HCT116 (cell line): Measurements from ENCODE around the gene LPCAT2. TPM values are rescaled to one million over a fixed set of nuclear protein-coding genes. Genes with fewer than 3 reads are reported as not detected.

Experiments
- ATAC-seq: fragments of 200-7000 bp; cut with Tn5 transposase; 2 replicates; pipeline ENCODE4 v1.9.1; 2020; ENCODE audit warnings: mild to moderate bottlenecking, moderate library complexity
- BruUV-seq: library from RNA; stranded (reverse); fragments of 400-500 nt; replicated peaks from 2 replicates; lab custom pipeline; 2021; lab: Mats Ljungman, UMichigan
- CTCF ChIA-PET: fragments of 300-600 bp; sonication (Branson Sonifier 250); formaldehyde crosslinking; loops from one replicate; lab custom pipeline; 2021; ENCODE audit warnings: antibody characterized with exemption; lab: Charles Lee
- POLR2A ChIA-PET: fragments of 300-600, 350-600 bp; sonication (Branson Sonifier 250); formaldehyde crosslinking; loops from one replicate; lab custom pipeline; 2021; ENCODE audit warnings: antibody characterized with exemption; lab: Charles Lee
- RAD21 ChIA-PET, 2 experiments: fragments of 300-600 bp; sonication (Branson Sonifier 250); formaldehyde crosslinking; loops; one replicate each; lab custom pipeline; 2023; ENCODE audit warnings: low total read pairs in 2 of 2; ENCODE audit not compliant: uncharacterized antibody in 2 of 2, unreplicated experiment in 2 of 2, low non-redundant PET in 1 of 2; lab: Charles Lee
- DNase-seq: peaks from one replicate; pipeline ENCODE4 v3.0.0-alpha.2; 2010; ENCODE audit warnings: low read depth, low spot score
- H2AFZ ChIP-seq: fragments of 200-600 bp; shearing (Covaris generic), sonication (generic); 2 replicates; pipeline ENCODE4 v1.6.1; 2017; ENCODE audit warnings: low read depth, mixed run types, mixed read lengths, antibody characterized with exemption, low read length; ENCODE audit not compliant: poor library complexity, severe bottlenecking
- H3K27ac ChIP-seq: 2 replicates; pipeline ENCODE4 v1.5.1; 2012; ENCODE audit warnings: low read depth, low read length
- H3K27me3 ChIP-seq: fragments of 200-600 bp; sonication (generic); 2 replicates; pipeline ENCODE4 v1.6.1; 2016; ENCODE audit warnings: mixed run types, low read length, mixed read lengths; ENCODE audit not compliant: insufficient read depth
- H3K36me3 ChIP-seq, 2 experiments: fragments of 200-500 bp in 1 of 2; fragments of 200-600 bp in 1 of 2; sonication (Bioruptor generic) in 1 of 2; sonication (generic) in 1 of 2; 2 replicates each; pipeline versions ENCODE4 v1.5.1 to v1.6.1; 2014 to 2016; ENCODE audit warnings: low read length in 2 of 2, inconsistent platforms in 1 of 2, mixed read lengths in 1 of 2, mixed run types in 1 of 2; ENCODE audit not compliant: insufficient read depth in 2 of 2, control insufficient read depth in 1 of 2
- H3K4me1 ChIP-seq, 2 experiments: fragments of 200-600 bp in 1 of 2; sonication (generic) in 1 of 2; 2 replicates each; pipeline versions ENCODE4 v1.5.1 to v1.6.1; 2012 to 2017; ENCODE audit warnings: low read length in 2 of 2, inconsistent platforms in 1 of 2, mild to moderate bottlenecking in 1 of 2, mixed read lengths in 1 of 2, mixed run types in 1 of 2, moderate library complexity in 1 of 2; ENCODE audit not compliant: insufficient read depth in 2 of 2, control insufficient read depth in 1 of 2
- H3K4me2 ChIP-seq: fragments of 200-600 bp; sonication (generic); 2 replicates; pipeline ENCODE4 v1.6.1; 2017; ENCODE audit warnings: mixed run types, low read length, mixed read lengths
- H3K4me3 ChIP-seq, 2 experiments: fragments of 200-600 bp in 1 of 2; sonication (generic) in 1 of 2; replicated peaks in 1 of 2; 2 replicates each; pipeline ENCODE4 v1.5.1; 2011 to 2016; ENCODE audit warnings: low read length in 2 of 2, control low read depth in 1 of 2, low read depth in 1 of 2, mild to moderate bottlenecking in 1 of 2, mixed read lengths in 1 of 2, mixed run types in 1 of 2
- H3K79me2 ChIP-seq: fragments of 200-600 bp; sonication (generic); 2 replicates; pipeline ENCODE4 v1.6.1; 2017; ENCODE audit warnings: mild to moderate bottlenecking, mixed run types, low read length, moderate library complexity, mixed read lengths; ENCODE audit not compliant: insufficient read depth
- H3K9ac ChIP-seq: fragments of 200-600 bp; sonication (generic); 2 replicates; pipeline ENCODE4 v1.6.1; 2016; ENCODE audit warnings: low read length, mixed read lengths
- H3K9me2 ChIP-seq: fragments of 200-600 bp; sonication (generic), shearing (Covaris generic); 2 replicates; pipeline ENCODE4 v1.6.1; 2017; ENCODE audit warnings: mixed run types, mild to moderate bottlenecking, moderate library complexity; ENCODE audit not compliant: insufficient read depth
- H3K9me3 ChIP-seq, 2 experiments: fragments of 200-500 bp in 1 of 2; fragments of 200-600 bp in 1 of 2; sonication (Bioruptor generic) in 1 of 2; sonication (generic) in 1 of 2; 2 replicates each; pipeline ENCODE4 v1.6.1; 2014 to 2017; ENCODE audit warnings: low read length in 2 of 2, mixed read lengths in 2 of 2, inconsistent platforms in 1 of 2, low read depth in 1 of 2, mild to moderate bottlenecking in 1 of 2, mixed run types in 1 of 2, moderate library complexity in 1 of 2; ENCODE audit not compliant: control insufficient read depth in 1 of 2, insufficient read depth in 1 of 2
- H4K20me1 ChIP-seq: fragments of 200-600 bp; sonication (generic), shearing (Covaris generic); 2 replicates; pipeline ENCODE4 v1.6.1; 2017; ENCODE audit warnings: mixed run types, mild to moderate bottlenecking, moderate library complexity; ENCODE audit not compliant: insufficient read depth
- EGR1 ChIP-seq: IDR thresholded peaks from 2 replicates; pipeline ENCODE4 v1.6.1; 2012; ENCODE audit warnings: low read depth
- ELF1 ChIP-seq: IDR thresholded peaks from 2 replicates; pipeline ENCODE4 v1.6.1; 2012; ENCODE audit warnings: low read depth, borderline replicate concordance
- EZH2 ChIP-seq: fragments of 200-600 bp; sonication (generic); IDR thresholded peaks from 2 replicates; pipeline ENCODE4 v1.6.1; 2017; ENCODE audit warnings: antibody characterized with exemption, mixed run types
- EZH2phosphoT487 ChIP-seq: fragments of 200-600 bp; IDR thresholded peaks from 2 replicates; pipeline ENCODE4 v1.6.1; 2018; ENCODE audit warnings: antibody characterized with exemption, borderline replicate concordance
- FOSL1 ChIP-seq: IDR thresholded peaks from 2 replicates; pipeline ENCODE4 v1.6.1; 2012; ENCODE audit warnings: low read depth
- JUND ChIP-seq: IDR thresholded peaks from 2 replicates; pipeline ENCODE4 v1.6.1; 2012
- POLR2A ChIP-seq: IDR thresholded peaks from 2 replicates; pipeline ENCODE4 v1.7.0; 2011; ENCODE audit warnings: borderline replicate concordance; ENCODE audit not compliant: insufficient read depth, insufficient read length; ENCODE audit errors: extremely low read depth
- SP1 ChIP-seq: IDR thresholded peaks from 2 replicates; pipeline ENCODE4 v1.6.1; 2012; ENCODE audit warnings: low read depth
- SRF ChIP-seq: IDR thresholded peaks from 2 replicates; pipeline ENCODE4 v1.6.1; 2012; ENCODE audit warnings: low read depth
- TCF7L2 ChIP-seq: IDR thresholded peaks from 2 replicates; pipeline ENCODE4 v1.7.0; 2011; ENCODE audit warnings: borderline replicate concordance, inconsistent platforms; ENCODE audit not compliant: insufficient read depth, insufficient read length; ENCODE audit errors: extremely low read depth
- ZFX ChIP-seq: fragments of 450-650 bp; IDR thresholded peaks from 2 replicates; pipeline ENCODE4 v1.6.1; 2017
- ZNF274 ChIP-seq: fragments of 200-500 bp; sonication (Bioruptor generic); IDR thresholded peaks from 2 replicates; pipeline ENCODE4 v1.6.1; 2014; ENCODE audit warnings: mild to moderate bottlenecking, low read depth, low read length, inconsistent platforms
- intact Hi-C: fragments of 100-400 bp; cut with micrococcal nuclease; formaldehyde crosslinking; loops from 2 replicates; pipeline ENCODE4 v1.10.0; 2022
- total RNA-seq: library from RNA; stranded (reverse); gene quantifications from one replicate; pipeline ENCODE4 v1.2.1, GENCODE V29; 2021; ENCODE audit not compliant: unreplicated experiment
- TF ChIP-seq, protein P1 (sequence below): IDR thresholded peaks from 2 replicates; pipeline ENCODE4 v1.6.1; 2012
- TF ChIP-seq, protein P2 (sequence below), 3 experiments: fragments of 200-600 bp in 1 of 3; sonication (generic) in 1 of 3; IDR thresholded peaks in 2 of 3; conservative IDR thresholded peaks in 1 of 3; 2 replicates each; pipeline ENCODE4 v1.5.1; 2012 to 2017; ENCODE audit warnings: low read depth in 2 of 3, low read length in 2 of 3, antibody characterized with exemption in 1 of 3, borderline replicate concordance in 1 of 3, control low read depth in 1 of 3, mild to moderate bottlenecking in 1 of 3, mixed read lengths in 1 of 3, mixed run types in 1 of 3, moderate library complexity in 1 of 3; ENCODE audit not compliant: insufficient read depth in 1 of 3
- TF ChIP-seq, protein P3 (sequence below): IDR thresholded peaks from 2 replicates; pipeline ENCODE4 v1.6.1; 2012; ENCODE audit warnings: low read depth

LPCAT2 gene
- total RNA-seq, 1 experiment from 2014 or later: 13.1 TPM

DNA sequence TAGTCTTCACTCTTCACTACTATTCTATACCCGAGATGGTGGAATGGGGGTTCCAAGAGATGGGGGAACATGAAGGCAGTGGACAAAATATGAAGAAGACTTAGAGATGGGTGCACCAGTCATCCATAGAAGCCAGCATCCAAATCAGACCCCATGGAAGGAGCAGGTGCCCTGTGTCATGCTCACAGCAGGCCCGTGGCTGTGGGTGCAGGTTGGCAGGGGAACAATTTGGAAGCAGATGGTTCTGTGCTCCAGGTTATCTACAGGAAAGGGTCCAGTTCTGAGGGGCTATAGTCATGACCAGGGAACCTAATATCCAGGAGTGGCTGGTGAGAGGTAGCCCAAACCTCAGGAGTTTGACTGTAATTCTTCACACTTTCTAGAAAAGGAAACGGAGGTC, 9.6 kb upstream of the LPCAT2 start:
- Histone ChIP-seq H3K4me3 (no peak overlapping the region), H3K27ac (no peak overlapping the region), H3K9me2 (no peaks in the 10 kb centered on the region), H3K36me3 (no peaks in the 10 kb centered on the region), H3K79me2 (no peaks in the 10 kb centered on the region), H3K9ac (no peak overlapping the region)
- POLR2A ChIA-PET: no interaction called here
- no peak for TF ChIP-seq EZH2
- no peak for TF ChIP-seq TCF7L2
- TF ChIP-seq EGR1: no peak
- TF ChIP-seq, protein P1, sequence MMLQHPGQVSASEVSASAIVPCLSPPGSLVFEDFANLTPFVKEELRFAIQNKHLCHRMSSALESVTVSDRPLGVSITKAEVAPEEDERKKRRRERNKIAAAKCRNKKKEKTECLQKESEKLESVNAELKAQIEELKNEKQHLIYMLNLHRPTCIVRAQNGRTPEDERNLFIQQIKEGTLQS: no peak
- TF ChIP-seq, all 23 proteins: peak for 0
- H3K4me1 ChIP-seq: peaks cover 27 to 45% of the 10 kb centered on the region in 2 experiments
- H3K4me2 ChIP-seq: no peak overlapping the region
- intact Hi-C loops: no loop called here
- H2AFZ ChIP-seq: no peak overlapping the region
- ChIA-PET CTCF (no interaction called here), RAD21 (interaction anchor here in 1 of 2 experiments (0.7 kb wide), 1 partner anchor 24 kb away, joined by 3 read pairs; no protein-coding TSS in a partner anchor)
- H3K27me3 ChIP-seq: no peaks in the 10 kb centered on the region
- BruUV-seq: no TSS peak
- ATAC-seq (no peak), DNase-seq (no peak)
- no peaks in the 10 kb centered on the region for H4K20me1 ChIP-seq
- H3K9me3 ChIP-seq: no peaks in the 10 kb centered on the region

DNA sequence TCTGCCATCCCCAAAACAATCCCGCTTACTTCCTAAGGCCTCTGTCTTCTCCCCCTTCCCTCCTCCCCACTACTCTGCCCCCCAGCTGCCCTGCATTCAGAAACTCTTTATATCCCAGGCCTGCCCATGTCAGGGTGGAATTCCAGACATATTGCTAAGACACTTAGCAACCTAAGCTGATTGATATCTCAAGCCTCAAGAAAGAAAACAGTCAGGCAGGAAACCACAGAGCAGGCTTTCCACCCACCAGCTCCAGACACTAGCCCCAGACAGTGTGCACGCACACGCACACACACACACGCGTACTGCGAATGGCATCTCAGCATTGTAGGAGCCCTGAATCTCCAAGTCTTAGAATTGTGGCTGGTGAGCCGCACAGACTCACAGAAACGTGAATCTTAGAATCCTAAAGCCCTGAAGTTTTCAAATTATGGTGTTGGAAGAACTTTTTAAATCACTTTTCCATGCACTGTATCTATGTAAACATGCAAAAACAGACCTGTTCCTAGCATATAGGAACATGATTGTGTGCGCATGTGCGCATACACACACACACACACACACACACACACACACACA, 8.8 kb upstream of the LPCAT2 start:
- RAD21 ChIA-PET: no interaction called here
- Histone ChIP-seq H3K9ac (peak overlapping the region; percentile 8; the same call in 1 of the 2 replicates), H3K27ac (no peak overlapping the region), H3K9me2 (no peaks in the 10 kb centered on the region), H2AFZ (no peak overlapping the region), H3K36me3 (no peaks in the 10 kb centered on the region), H4K20me1 (no peaks in the 10 kb centered on the region), H3K9me3 (no peaks in the 10 kb centered on the region), H3K4me2 (peak overlapping the region; percentile 48), H3K27me3 (no peaks in the 10 kb centered on the region), H3K4me1 (peaks cover 27 to 45% of the 10 kb centered on the region in 2 experiments), H3K79me2 (no peaks in the 10 kb centered on the region), H3K4me3 (no peak overlapping the region)
- intact Hi-C loops: loop anchor here (5.0 kb wide), 1 partner anchor 1182 kb away; the partner anchor contains the start of gene MT1X
- DNase-seq (peak; percentile 41), ATAC-seq (peak; percentile 61)
- POLR2A ChIA-PET: no interaction called here
- CTCF ChIA-PET: interaction anchor here (1.5 kb wide), 1 partner anchor 28 kb away, joined by 5 read pairs; no protein-coding TSS in a partner anchor
- no TSS peak for BruUV-seq
- TF ChIP-seq JUND: peak; percentile 16; the same call in 1 of the 2 replicates
- TF ChIP-seq ZFX: no peak
- TF ChIP-seq, protein P2, sequence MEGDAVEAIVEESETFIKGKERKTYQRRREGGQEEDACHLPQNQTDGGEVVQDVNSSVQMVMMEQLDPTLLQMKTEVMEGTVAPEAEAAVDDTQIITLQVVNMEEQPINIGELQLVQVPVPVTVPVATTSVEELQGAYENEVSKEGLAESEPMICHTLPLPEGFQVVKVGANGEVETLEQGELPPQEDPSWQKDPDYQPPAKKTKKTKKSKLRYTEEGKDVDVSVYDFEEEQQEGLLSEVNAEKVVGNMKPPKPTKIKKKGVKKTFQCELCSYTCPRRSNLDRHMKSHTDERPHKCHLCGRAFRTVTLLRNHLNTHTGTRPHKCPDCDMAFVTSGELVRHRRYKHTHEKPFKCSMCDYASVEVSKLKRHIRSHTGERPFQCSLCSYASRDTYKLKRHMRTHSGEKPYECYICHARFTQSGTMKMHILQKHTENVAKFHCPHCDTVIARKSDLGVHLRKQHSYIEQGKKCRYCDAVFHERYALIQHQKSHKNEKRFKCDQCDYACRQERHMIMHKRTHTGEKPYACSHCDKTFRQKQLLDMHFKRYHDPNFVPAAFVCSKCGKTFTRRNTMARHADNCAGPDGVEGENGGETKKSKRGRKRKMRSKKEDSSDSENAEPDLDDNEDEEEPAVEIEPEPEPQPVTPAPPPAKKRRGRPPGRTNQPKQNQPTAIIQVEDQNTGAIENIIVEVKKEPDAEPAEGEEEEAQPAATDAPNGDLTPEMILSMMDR (IDR thresholded peaks at IDR 0.05 in 2 of 3, conservative IDR thresholded peaks at IDR 0.05 in 1 of 3; ENCODE audit: borderline replicate concordance in 1 of 3, insufficient read depth in 1 of 3, low read depth in 2 of 3, low read length in 2 of 3): no peak
- TF ChIP-seq EZH2phosphoT487: no peak
- TF ChIP-seq SRF: no peak
- peak; percentile 43; the same call in 1 of the 2 replicates for TF ChIP-seq EGR1
- no peak for TF ChIP-seq ZNF274
- TF ChIP-seq SP1: peak; percentile 42; the same call in 1 of the 2 replicates
- peak; percentile 35; the same call in 1 of the 2 replicates for TF ChIP-seq FOSL1
- no peak for TF ChIP-seq POLR2A
- TF ChIP-seq, protein P3, sequence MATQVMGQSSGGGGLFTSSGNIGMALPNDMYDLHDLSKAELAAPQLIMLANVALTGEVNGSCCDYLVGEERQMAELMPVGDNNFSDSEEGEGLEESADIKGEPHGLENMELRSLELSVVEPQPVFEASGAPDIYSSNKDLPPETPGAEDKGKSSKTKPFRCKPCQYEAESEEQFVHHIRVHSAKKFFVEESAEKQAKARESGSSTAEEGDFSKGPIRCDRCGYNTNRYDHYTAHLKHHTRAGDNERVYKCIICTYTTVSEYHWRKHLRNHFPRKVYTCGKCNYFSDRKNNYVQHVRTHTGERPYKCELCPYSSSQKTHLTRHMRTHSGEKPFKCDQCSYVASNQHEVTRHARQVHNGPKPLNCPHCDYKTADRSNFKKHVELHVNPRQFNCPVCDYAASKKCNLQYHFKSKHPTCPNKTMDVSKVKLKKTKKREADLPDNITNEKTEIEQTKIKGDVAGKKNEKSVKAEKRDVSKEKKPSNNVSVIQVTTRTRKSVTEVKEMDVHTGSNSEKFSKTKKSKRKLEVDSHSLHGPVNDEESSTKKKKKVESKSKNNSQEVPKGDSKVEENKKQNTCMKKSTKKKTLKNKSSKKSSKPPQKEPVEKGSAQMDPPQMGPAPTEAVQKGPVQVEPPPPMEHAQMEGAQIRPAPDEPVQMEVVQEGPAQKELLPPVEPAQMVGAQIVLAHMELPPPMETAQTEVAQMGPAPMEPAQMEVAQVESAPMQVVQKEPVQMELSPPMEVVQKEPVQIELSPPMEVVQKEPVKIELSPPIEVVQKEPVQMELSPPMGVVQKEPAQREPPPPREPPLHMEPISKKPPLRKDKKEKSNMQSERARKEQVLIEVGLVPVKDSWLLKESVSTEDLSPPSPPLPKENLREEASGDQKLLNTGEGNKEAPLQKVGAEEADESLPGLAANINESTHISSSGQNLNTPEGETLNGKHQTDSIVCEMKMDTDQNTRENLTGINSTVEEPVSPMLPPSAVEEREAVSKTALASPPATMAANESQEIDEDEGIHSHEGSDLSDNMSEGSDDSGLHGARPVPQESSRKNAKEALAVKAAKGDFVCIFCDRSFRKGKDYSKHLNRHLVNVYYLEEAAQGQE: no peak
- TF ChIP-seq ELF1: no peak
